ENCODE data around the gene CLDN16. TPM values are rescaled to one million over a fixed set of nuclear protein-coding genes. Genes with fewer than 3 reads are reported as not detected.

The CLDN16 gene
- polyA plus RNA-seq, 3 donors: not detected

DNA sequence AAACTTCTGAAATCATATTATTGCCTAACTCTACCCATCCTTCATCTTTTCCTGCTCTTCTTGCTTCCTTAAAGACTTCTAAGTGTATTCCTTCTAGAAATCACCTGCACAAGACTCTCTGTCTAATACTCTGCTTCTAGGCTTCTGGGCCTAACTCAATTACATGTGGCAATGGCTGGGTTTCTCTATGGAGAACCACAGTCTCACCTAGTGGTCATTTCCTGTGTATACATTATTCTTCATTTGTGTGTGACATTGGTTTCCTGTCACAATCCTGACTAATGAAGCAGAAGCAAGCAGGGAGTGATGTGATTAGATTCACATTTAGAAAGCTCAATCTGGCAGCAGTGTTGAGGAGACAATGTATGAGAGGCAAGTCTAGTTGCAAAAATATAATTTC lies 48.8 kb upstream of the CLDN16 start:
- no peaks in the 10 kb centered on the region for H3K36me3 ChIP-seq (replicated peaks in 1 of 2; ENCODE audit: control insufficient read depth in 1 of 2, insufficient read depth in 2 of 2, low read length in 2 of 2)
- no peak overlapping the region for H3K9ac ChIP-seq (ENCODE audit: insufficient read depth, low read length, poor library complexity, severe bottlenecking)
- no peaks in the 10 kb centered on the region for H3K79me2 ChIP-seq (ENCODE audit: insufficient read depth, low read length)
- intact Hi-C loops (cut with micrococcal nuclease): no loop called here
- DNase-seq: no peak
- H3K27me3 ChIP-seq (ENCODE audit: control insufficient read depth in 2 of 2, insufficient read depth in 2 of 2, low read length in 2 of 2): no peaks in the 10 kb centered on the region
- Mint-ChIP-seq H3K4me3 (no peak overlapping the region), H3K27ac (no peak overlapping the region), H3K36me3 (no peaks in the 10 kb centered on the region), H3K4me1 (no peaks in the 10 kb centered on the region), H3K9me3 (peaks cover 0 to 9% (median 0%) of the 10 kb centered on the region in 7 donors), H3K27me3 (ENCODE audit: low read depth in 3 of 3) (peaks cover 0 to 2% (median 1%) of the 10 kb centered on the region in 3 donors)
- no peaks in the 10 kb centered on the region for H3K4me1 ChIP-seq (ENCODE audit: control insufficient read depth in 1 of 2, insufficient read depth in 2 of 2, low read length in 2 of 2)
- TF ChIP-seq, protein P1, sequence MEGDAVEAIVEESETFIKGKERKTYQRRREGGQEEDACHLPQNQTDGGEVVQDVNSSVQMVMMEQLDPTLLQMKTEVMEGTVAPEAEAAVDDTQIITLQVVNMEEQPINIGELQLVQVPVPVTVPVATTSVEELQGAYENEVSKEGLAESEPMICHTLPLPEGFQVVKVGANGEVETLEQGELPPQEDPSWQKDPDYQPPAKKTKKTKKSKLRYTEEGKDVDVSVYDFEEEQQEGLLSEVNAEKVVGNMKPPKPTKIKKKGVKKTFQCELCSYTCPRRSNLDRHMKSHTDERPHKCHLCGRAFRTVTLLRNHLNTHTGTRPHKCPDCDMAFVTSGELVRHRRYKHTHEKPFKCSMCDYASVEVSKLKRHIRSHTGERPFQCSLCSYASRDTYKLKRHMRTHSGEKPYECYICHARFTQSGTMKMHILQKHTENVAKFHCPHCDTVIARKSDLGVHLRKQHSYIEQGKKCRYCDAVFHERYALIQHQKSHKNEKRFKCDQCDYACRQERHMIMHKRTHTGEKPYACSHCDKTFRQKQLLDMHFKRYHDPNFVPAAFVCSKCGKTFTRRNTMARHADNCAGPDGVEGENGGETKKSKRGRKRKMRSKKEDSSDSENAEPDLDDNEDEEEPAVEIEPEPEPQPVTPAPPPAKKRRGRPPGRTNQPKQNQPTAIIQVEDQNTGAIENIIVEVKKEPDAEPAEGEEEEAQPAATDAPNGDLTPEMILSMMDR (IDR thresholded peaks at IDR 0.05): no peak
- no peaks in the 10 kb centered on the region for H3K9me3 ChIP-seq (replicated peaks in 1 of 2; ENCODE audit: control insufficient read depth in 1 of 2, insufficient read depth in 1 of 2, low read length in 2 of 2)
- H3K4me2 ChIP-seq (replicated peaks; ENCODE audit: extremely low read depth, low read length, poor library complexity, severe bottlenecking): no peak overlapping the region
- H4K20me1 ChIP-seq (ENCODE audit: insufficient read depth, low read length): no peaks in the 10 kb centered on the region
- no peak overlapping the region for H2AFZ ChIP-seq (ENCODE audit: insufficient read depth, low read depth, low read length, poor library complexity, severe bottlenecking)
- H3K27ac ChIP-seq (ENCODE audit: low read depth in 1 of 2, low read length in 2 of 2): no peak overlapping the region
- no peak overlapping the region for H3K4me3 ChIP-seq (replicated peaks in 1 of 3; ENCODE audit: low read depth in 2 of 3, low read length in 3 of 3)

DNA sequence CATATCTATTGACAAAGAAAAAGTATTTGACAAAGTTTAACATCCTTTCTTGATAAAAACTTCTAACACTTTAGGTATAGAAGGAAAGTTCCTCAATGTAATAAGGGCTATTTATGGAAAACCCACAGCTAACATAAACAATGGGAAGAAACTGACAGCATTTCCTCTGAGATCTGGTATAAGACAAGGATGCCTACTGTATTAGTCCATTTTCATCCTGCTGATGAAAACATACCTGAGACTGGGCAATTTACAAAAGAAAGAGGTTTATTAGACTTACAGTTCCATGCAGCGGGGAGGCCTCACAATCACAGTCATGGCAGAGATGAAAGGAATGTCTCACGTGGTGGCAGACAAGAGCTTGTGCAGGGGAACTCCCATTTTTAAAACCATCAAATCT lies 47.9 kb upstream of the CLDN16 start:
- no peak overlapping the region for H3K4me3 Mint-ChIP-seq
- H3K36me3 ChIP-seq (replicated peaks in 1 of 2; ENCODE audit: control insufficient read depth in 1 of 2, insufficient read depth in 2 of 2, low read length in 2 of 2): no peaks in the 10 kb centered on the region
- H3K27me3 ChIP-seq (ENCODE audit: control insufficient read depth in 2 of 2, insufficient read depth in 2 of 2, low read length in 2 of 2): no peaks in the 10 kb centered on the region
- no peak overlapping the region for H3K27ac Mint-ChIP-seq
- H4K20me1 ChIP-seq (ENCODE audit: insufficient read depth, low read length): no peaks in the 10 kb centered on the region
- H3K9me3 Mint-ChIP-seq: peaks cover 0 to 9% (median 0%) of the 10 kb centered on the region in 7 donors
- H3K9ac ChIP-seq (ENCODE audit: insufficient read depth, low read length, poor library complexity, severe bottlenecking): no peak overlapping the region
- no peak overlapping the region for H3K4me2 ChIP-seq (replicated peaks; ENCODE audit: extremely low read depth, low read length, poor library complexity, severe bottlenecking)
- peaks cover 0 to 1% (median 1%) of the 10 kb centered on the region in 3 donors for H3K27me3 Mint-ChIP-seq (ENCODE audit: low read depth in 3 of 3)
- H3K79me2 ChIP-seq (ENCODE audit: insufficient read depth, low read length): no peaks in the 10 kb centered on the region
- WGBS (ENCODE audit: insufficient coverage): 90% methylated on average over 2 of the region's 2 CpGs
- H3K36me3 Mint-ChIP-seq: no peaks in the 10 kb centered on the region
- no peak overlapping the region for H3K4me3 ChIP-seq (replicated peaks in 1 of 3; ENCODE audit: low read depth in 2 of 3, low read length in 3 of 3)
- no peaks in the 10 kb centered on the region for H3K4me1 Mint-ChIP-seq
- no peaks in the 10 kb centered on the region for H3K4me1 ChIP-seq (ENCODE audit: control insufficient read depth in 1 of 2, insufficient read depth in 2 of 2, low read length in 2 of 2)
- TF ChIP-seq, protein P1 (IDR thresholded peaks at IDR 0.05): no peak
- H3K9me3 ChIP-seq (replicated peaks in 1 of 2; ENCODE audit: control insufficient read depth in 1 of 2, insufficient read depth in 1 of 2, low read length in 2 of 2): no peaks in the 10 kb centered on the region
- no peak overlapping the region for H2AFZ ChIP-seq (ENCODE audit: insufficient read depth, low read depth, low read length, poor library complexity, severe bottlenecking)
- DNase-seq: no peak
- no peak overlapping the region for H3K27ac ChIP-seq (ENCODE audit: low read depth in 1 of 2, low read length in 2 of 2)
- intact Hi-C loops (cut with micrococcal nuclease): no loop called here
